HG03457 (cell line): ENCODE measurements around the gene TCAP.

ENCODE experiments used
- ATAC-seq: cut with Tn5 transposase; IDR thresholded peaks from one replicate; pipeline ENCODE4 v1.9.1; 2021; ENCODE audit warnings: moderate number of reproducible peaks; ENCODE audit not compliant: unreplicated experiment

The TCAP gene, protein sequence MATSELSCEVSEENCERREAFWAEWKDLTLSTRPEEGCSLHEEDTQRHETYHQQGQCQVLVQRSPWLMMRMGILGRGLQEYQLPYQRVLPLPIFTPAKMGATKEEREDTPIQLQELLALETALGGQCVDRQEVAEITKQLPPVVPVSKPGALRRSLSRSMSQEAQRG

DNA sequence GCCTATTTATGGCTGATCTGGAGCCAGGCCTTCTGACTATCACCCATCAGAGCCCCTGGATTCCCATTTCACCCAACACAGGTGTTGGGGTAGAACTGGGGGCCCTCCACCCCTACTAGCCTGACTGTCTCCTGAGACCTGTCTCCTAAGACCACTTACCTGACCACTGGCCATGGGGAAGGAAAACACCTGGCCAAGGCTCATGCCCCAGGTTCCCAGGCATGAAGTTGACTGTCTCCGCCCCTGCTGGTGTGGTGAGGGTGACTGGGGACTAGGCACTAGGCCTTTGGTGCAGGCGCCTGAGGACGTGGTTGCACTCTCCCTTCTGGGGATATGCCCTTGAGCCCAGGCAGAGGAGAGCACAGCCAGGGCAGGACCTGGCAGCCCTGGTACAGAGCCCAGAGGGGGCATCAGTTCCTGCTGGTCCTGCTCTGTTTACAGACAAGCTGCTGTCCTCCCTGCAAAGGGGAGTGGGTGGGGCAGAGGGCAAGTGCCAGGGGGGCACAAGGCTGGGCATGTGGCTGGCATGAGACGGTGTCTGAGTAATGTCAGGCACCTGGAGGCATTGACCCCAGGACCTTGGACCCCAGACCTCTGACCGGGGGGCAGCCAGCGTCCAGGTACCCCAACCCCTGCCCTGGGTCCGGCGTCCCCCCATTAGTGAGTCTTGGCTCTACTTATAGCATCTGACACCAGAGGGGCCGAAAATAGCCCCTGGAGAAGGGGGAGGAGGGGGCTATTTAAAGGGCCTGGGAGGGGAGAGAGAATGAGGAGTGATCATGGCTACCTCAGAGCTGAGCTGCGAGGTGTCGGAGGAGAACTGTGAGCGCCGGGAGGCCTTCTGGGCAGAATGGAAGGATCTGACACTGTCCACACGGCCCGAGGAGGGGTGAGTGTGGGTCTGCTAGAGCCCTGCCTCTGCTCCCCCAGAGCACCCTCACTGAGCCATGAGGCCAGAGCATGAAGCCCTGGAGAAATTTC, at the start of gene TCAP:
Gene TCAP (plus strand): TSS at position 769 of the 981 bp plus-strand sequence. CDS start 11 bp downstream, at position 780.
- ATAC-seq = no peak

DNA sequence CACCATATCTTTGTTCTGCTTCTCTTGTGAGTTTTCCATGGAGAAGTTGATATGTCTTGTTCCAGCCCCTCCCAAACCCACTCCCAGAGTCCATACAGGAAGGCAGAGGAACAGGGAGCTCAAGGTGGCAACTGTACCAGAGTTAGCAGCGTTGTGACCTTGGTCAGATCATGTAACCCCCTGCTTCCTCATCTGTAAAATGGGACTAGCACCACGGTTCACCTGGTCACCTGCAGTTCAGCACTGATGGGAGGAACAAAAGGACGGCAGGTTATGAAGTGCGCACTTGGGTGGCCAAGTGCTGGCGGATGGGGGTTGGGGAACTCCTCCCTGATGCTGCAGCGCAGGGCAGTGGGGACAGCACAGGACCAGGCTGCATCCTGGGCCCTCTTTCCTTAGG, 49.7 kb upstream of the TCAP start:
- ATAC-seq = no peak

DNA sequence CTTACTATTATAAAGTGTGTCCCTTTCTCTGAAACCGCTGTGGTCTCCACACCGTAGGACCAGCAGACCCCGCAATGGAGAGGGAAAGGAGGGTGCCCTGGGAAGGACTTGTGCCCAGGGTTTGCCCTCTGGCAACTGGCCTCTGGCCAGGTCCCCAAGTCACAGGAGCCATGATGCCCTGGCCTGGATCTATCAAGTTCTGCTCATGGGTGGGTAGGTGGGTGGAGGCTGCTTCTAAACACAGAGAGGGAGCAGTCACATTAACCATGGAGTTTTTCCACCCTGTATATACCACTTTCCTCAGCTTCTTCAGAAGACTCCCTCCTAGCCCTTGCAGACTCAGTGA, 48.1 kb upstream of the TCAP start:
- no peak for ATAC-seq

DNA sequence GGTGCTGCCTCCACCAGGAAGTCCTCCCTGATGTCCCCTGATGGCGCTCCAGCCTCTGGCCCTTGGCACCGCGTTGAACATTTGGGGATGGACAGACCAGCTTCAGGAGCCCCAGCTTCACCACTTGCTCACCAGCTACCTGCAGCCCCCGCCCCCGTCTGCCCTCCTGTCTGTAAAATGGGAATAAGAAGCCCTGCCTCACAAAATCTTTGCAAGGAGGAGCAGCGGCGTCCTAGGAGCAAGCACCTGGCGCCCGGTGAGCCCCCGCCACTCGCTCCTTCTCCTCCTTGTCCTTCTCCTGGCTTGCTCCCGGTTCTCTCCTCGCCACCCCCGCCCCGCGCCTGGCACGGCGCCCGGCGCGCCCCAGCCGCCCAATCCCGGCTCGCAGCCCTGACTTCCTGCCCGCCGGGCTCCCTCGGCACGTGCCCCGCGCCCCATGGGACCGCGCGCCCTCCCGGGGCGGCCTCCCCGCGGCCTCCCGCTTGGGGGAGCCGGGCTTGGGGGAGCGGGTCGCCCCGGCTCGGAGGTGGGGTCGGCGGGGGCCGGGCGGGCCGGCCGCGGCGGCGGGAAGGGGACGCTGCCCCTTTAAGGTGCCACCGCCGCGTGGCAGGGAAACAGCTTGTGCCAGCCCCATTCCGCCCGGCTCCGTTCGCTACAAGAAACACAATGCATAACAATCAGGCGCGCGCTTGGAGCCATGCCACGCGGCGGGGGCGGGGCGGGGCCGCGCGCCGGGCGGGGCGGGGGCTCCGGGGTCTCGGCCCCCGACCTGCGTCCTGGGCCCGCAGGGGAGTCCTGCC, 47.5 kb upstream of the TCAP start:
- no peak for ATAC-seq

DNA sequence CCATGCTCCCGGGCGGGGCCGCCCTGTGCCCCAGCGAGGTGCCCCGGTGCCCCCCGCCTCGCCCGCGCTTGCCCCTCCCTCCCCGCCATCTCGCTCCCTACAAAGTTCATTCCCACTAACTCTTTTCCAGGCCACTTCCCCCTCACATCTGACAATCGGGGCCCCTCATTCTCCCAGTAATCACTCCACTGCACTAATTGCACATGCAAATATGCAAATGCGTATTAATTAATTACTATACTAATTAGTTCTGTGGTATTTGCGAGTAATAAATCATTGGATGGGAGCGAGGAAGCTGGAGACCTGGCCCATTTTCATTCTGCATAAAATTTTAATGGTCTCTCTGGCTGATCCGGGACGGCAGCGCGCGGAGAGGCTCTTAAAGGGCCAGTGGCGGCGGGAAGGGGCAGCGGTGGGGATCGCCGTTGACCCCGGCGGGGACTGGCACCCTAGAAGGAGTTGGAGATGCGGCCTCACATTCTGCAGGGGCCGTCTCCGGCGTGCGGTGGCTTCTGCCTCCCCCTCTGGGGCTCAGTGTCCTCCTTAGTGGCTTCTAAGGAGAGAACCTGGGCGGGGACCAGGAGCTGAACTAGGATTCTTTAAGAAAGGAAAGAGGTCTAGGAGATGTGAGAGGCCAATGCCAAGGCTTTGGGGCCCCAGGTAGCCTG, 46.8 kb upstream of the TCAP start:
- ATAC-seq = no peak

DNA sequence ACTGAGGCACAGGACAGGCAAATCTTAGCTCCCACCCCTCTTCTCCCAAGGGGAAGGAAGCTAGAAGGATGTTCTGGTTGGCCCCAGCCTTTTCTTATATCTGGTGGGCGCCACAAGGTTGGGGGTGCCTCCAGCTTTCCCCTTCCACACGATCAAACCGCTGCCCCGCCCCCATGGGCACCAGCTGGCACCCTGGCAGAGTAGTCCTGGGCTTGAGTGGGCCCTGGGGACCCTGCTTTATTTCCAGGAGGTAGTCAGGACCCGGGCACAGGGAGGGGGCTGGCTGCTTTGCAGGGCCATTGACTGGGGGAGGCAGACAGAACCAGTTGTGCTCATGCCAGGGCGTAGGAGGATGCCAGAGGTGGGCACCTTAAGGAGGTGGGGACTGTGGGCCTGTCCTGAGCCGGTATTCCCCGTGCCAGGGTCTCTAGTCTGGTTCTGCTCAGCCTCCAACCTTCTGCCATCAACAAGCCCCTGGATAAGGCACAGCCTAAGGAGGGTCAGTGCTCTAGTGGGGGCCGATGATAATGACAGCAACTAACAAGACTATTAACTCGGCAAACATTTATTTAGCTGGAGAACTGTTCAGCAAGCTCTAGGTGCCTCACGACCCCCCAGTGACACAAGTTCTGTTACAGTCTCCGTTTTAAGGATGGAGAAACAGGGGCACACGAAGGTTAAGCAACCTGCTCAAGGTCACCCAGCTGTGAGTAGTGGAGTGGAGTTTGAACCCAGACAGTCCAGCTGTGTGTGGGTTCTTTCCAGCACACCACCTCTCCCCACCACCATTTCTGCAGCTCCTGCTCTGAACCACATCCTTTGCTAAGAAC, 46.0 kb upstream of the TCAP start:
- no peak for ATAC-seq

DNA sequence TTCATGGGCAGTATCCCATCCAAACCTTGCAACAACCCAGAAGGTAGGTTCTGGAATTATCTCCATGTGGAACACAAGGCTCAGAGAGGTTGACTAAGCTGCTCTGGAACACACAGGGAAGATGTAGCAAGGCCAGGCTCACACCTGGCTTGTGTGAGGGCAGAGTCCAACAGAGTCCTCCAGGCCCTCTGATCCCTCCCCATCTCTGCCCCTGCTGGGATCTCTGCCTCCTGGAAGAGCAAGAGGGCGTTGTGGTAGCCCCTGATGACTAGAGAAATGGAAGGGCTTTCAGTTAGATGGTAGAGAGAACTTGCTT, 45.4 kb upstream of the TCAP start:
- ATAC-seq = no peak

DNA sequence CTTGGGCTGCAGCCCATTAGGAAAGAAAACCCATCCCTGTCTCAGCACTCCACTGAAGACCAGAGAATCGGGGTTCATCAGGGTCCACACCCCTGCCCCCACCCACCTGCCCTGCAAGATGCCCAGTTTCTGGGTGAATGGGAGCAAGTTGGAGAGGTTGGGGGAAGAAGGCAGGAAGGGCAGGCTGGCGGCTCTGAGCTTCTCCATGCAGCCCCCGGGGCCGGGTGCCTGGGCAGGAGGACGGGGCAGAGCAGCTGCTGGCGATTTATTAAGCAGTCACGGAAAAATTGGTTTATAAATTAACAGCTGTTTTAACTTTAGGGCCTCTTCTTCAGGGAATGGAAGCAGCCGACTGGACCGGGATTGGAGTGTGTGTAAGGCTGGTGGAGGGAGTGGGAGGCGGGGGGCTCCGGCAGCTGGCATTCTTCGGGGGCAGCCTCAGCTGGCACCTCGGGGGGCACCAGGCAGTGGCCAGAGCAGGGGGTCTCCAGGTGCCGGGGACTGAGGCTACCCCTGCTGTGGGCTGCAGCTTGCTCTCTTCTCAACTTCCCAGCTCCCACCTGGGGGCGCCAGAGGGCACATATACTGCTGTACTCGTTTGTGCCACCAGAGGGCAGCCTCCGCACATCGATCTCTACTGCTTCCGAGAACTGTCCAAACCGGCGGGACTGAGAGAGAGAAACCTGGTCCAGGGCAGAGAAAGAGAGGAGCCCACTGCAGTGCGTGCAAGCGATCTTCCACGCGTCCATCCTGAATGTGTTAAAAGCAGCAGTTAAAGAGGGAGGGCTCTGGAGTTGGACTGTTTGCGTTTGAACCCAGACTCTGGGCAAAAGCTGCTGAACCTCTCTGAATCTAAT, 43.4 kb upstream of the TCAP start:
- no peak for ATAC-seq

DNA sequence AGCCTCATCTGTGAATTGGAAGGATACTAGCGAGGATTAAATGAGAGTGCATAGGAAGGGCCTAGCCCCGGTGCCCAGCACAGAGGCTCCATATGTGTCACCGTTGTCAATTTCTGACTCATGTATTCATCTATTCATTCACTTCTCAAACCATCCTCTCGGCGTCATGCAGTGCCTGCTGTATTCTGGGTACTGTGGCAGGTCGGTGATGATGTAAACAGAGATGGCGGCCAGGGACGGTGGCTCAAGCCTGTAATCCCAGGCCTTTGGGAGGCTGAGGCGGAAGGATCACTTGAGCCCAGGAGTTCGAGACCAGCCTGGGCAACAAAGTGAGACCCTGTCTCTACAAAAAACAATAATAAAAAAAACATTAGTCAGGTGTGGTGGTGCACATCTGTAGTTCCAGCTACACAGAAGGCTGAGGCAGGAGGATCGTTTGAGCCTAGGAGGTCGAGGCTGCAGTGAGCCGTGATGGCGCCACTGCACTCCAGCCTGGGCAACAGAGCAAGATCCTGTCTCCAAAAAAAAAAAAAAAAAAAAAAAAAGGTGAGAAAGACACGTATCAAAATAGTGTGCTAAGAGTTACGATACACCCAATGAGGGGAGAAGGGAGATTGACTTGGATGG, 42.7 kb upstream of the TCAP start:
- no peak for ATAC-seq

DNA sequence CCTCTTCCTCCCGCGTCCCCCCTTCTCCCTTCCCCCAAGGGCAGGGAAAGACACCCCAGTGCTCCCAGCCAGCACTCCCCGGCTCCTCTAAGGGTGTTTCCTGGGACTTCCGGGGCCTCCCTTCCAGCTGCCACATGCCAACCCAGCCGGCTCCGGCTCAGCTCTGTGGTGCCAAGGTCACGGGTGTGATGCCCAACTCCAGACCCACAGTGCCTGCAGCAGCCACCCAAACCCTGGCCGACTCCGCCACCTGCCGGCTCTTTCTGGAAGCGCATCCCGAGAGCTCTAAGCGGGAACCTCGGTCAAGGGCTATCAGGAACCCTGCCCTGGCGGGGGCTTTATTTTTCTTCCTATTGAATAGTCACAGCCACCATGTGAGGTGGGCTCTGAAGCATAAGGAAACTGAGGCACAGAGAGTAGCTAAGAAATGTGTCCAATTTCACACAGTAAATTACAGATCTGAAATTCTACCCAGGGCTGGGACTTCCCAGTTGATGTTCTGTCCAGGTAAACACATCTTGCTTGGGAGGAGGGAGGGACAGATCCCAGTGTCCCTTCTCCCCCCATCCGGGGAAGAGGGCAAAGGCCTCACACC, 41.7 kb upstream of the TCAP start:
- no peak for ATAC-seq

DNA sequence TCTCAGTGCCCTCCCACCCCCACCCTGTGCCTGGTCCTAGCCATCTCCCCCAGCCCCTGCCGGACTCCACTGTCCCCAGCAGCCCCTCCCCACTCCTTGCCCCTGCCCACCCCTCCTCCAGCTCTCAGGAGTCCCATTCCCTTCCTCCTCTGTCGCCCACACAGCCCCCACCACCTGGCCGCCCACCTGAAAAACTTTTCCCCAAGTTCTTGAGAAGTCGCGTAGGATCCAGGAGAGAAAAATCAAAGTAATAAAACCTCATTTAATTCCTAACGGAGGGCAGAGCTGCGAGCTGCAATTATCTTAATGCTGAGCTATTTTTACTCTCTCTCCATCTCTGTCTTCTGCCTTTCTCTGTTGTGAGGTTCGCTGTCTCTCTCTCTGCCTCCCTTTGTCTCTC, 40.8 kb upstream of the TCAP start:
- no peak for ATAC-seq

DNA sequence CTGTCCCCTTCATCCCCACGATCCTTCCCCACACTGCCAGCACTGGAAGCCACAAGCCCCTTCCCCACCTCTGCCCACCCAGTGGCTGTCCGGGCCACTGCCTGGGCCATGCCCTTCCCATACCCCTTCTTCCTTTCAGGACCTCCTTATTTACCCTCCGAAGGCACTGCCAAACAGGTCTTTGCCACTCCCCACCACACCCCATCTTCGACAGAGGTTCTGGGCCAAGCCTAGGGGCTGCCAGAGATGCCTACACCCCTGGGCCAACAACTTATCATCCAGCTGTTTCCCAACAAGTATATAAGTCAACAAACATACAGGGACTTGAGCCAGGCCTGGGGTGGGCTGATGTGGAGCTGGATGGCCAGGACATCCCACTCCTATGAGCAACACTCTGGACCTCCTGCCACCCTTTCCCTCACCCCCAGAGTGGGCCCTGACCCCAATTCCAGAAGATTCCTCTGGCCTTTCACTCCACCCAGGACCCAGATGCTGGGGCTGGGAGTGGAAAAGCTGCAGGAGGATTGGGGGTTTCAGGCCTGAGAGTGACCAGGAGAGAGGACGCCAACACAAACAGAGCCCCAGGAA, 39.9 kb upstream of the TCAP start:
- no peak for ATAC-seq

DNA sequence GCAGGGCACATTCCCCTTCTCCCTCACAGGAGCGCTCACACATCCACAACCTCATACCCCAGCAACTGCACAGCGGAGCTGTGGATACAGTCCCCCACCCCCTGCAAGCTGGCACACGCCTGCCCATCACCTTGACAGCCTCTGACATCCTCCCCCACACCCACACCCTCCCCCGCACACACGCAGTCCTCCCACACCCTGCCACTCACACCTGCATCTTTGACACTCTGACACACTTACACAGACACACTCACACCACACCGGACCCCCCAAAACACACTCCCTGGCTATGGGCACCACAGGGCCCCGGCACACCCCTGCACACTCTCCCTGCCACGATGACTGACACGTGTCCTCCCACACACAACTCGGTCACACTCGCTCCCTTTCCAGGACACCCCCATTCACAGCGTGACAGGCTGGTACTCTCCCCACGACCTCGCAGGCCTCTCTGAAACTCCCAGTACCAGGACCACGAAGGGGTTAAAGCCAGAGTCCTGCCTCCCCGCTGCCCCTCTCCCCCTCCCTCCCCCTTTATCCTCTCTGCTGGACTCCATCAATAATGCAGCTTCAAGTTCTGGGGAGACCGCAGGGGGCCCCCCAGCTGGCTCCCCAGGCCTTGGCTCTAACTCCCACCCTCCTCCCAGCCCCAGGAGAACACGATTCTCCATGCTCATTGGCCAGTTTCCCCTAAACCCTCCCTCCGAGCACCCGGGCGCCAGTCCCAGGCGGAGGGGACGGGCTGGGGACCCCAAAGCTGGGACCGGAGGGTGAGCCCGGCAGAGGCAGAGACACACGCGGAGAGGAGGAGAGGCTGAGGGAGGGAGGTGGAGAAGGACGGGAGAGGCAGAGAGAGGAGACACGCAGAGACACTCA, 38.7 kb upstream of the TCAP start, which contains the start of gene PPP1R1B:
Gene PPP1R1B (plus strand): TSS at position 782 of the 876 bp plus-strand sequence. CDS start 441 bp downstream, outside the sequence.
- no peak for ATAC-seq

DNA sequence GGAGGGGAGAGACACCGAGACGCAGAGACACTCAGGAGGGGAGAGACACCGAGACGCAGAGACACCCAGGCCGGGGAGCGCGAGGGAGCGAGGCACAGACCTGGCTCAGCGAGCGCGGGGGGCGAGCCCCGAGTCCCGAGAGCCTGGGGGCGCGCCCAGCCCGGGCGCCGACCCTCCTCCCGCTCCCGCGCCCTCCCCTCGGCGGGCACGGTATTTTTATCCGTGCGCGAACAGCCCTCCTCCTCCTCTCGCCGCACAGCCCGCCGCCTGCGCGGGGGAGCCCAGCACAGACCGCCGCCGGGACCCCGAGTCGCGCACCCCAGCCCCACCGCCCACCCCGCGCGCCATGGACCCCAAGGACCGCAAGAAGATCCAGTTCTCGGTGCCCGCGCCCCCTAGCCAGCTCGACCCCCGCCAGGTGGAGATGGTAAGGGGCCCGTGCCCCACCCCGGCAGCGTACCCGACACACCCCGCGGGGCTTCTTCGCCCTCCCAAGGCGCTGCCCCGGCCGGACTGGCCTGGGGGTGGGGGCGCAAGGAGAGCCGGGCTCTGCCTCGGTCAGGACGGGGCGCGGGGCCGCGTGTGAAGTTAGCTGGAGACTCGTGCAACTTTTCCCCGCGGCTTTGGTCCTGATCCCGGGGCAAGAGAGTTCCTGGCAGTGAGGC, 38.0 kb upstream of the TCAP start:
- no peak for ATAC-seq

DNA sequence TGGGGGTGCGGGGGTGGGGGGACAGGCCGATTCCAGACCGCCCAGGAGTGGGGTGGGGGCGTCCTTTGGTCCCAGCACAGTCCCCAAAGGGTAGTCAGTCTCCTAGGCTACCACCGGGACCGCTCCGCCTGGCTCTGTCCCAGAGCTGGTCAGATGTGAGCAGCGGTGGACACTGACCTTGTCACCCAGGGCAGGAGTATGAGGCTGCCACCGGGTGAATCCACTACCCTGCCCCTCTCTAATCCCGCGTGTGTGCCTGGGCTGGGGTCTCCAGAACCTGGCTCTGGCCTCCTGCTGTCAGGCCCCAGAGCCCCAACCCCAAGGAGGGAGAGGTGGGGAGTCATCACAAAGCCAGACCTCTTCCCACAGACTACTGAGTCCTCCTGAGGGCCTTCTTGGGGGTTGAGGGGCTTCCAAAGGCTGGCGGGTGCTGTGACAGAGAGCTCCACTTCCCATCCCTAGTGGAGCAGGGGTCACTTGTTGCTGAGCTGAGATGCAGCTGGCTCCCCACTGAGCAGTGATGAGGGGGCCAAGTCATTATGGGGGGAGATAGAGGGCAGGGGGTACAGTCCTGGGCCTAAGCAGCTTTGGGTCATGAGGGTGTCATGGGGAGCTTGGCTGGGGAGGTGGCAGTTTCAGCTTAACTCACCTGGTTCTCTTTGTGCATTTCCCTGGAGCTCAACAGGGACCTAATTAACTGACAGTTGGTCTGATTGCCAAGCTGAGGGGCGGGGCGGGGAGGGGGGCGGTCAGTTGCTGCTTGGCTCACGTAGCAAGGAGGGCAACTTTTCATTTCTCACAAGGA, 37.2 kb upstream of the TCAP start:
- ATAC-seq = no peak
